NCI-H2196 treated with DMSO at 0.1 percent for 48 hours (cell line): ENCODE results near the gene AKAP6.

Source experiments
- DNase-seq: peaks from one replicate; lab custom pipeline; 2025; ENCODE audit not compliant: unreplicated experiment; lab: John Stamatoyannopoulos, UW

Gene AKAP6

DNA sequence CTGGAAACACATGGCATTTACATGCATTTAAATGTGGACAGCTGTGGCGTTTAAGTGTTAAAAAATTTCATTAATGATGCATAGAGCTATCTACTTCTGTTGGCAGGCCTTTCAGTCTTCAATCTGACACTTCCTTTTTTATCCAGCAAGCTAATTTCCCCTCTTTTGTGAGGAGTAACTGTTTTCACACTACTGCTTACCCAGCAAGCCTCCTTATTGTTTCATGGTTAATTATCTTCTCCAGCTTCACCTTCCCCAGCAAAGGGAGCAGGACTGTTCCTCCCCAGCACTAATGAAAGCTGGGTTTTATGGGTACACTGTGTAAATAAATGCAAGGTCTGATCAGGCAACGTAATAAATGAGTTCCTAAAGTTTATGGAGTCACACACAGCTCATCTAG is 480.2 kb downstream of the AKAP6 start:
- DNase-seq, result no peak

DNA sequence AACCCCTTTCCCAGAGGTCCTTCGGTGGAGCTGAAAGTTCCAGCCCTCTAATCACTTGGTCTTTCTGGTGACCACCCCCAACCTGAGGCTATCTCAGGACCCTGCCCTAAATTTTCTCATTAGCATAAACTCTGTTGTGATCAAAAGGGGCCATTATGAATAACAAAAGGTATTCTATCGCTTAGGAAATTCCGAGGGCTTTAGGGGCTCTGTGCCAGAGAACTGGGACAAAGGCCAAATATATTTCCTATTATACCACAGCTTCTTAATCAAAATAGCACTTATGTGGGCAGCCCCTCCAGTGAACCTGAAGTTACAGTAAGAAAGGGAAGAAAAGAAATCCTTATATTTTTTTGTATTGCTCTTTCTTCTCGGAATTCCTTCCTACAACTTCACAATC is 484.3 kb downstream of the AKAP6 start:
- no peak for DNase-seq

DNA sequence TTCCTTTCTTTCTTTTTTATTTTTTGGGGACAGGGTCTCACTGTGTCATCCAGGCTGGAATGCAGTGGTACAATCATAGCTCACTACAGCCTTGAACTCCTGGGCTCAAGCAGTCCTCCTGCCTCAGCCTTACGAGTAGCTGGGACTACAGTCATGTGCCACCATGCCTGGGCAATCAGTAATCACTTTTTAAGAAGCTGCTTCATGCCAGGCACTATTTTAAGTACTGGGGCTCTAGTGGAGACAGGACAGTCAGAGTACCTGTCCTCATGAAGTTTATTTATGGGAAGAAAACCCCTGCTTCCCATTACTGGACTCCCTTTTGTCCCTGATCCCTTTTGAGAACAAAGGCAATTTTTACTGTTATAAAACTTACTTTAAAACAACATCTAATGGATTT is 485.6 kb downstream of the AKAP6 start:
- no peak for DNase-seq

DNA sequence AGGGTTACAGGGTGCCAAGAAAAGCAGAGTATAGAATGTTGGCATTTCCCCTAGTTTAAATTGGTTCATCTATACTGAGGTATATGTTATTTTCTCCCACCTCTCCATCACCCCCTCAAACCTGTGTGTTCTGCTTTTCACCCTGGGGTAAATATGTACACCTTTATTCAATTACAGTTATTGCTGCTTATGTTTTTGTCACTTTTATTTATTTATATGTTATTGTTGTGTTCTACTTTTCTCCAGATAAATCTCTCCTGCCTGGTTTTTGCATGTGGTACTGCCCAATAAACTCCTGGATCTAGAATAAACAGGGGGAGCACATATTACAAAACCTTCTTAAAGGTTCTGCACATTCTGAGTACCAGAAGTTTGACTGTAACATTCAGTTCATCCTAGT is 487.5 kb downstream of the AKAP6 start:
- no peak for DNase-seq

DNA sequence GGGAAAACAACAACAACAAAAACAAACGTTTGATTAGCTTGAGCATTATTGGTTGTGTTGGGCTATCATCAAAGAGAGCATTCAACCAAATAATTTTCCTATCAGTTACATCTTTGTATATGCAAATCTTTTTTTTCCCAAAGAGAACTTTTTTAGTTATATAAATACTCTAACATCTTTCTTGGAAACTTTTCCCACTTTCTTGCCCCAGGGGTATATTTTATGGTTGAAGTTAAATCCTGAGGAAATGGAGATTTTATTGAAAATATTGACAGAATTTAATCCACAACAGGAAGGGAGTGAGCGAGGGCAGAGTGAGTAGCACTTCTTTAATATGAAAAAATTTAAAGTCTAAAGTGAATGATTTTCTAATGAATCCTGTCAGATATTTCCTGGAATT is 488.7 kb downstream of the AKAP6 start:
- DNase-seq, result no peak

DNA sequence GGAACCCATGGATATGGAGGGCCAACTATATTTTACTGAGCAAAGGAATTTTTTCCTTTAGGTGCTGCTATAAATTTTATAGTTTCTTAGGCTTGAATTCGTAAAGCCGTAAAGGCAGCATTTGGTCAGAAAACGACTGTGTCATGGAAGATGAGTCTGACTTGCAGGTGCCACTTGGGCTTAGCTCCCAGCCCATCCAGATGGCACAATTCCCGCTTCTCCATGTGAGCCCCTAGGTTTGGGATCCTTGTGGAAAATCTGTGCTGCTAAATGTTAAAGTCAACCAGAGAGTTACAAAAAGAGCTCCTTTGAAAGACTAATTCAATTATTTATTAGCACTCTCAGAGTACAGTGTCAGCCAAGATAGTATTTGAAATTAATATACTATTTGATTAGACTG is 489.5 kb downstream of the AKAP6 start:
- no peak for DNase-seq

DNA sequence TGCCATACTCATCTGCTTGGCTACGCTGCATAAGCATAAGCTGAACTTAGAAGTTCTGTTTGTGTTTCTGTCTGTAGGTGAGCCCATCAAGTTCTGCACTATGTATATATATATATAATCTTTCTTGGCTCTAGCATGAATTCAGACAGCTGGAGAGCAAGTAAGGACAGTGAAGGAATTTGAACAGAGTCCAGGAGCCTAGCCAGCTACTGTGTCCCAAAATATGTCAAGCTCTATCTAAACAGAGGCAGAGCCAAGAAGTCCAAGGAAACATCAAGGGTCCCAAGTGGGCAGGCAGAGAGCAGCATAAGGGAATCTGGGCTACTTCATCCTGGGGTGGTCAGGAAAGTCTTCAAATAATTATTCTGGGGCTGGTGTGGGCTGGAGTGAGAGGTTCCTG is 491.1 kb downstream of the AKAP6 start:
- DNase-seq, result no peak

DNA sequence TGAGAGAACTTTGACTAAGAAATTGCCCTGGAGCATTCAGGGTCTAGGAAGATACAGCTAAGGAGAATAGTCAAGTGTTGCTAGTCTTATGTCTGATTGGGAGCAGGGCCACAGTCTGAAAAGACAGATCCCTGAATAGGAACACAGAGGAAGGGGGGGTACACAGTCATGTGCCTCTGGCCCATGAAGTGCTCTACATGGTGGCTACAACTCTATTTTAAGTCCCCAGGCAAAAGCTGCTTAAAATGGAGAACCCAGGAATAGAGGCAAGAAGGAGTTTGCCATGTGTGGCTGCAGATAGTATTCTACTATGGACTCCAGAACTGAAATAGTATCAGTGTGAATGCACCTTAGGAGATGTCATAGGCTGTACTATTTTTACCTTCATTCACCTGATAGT is 491.6 kb downstream of the AKAP6 start:
- no peak for DNase-seq

DNA sequence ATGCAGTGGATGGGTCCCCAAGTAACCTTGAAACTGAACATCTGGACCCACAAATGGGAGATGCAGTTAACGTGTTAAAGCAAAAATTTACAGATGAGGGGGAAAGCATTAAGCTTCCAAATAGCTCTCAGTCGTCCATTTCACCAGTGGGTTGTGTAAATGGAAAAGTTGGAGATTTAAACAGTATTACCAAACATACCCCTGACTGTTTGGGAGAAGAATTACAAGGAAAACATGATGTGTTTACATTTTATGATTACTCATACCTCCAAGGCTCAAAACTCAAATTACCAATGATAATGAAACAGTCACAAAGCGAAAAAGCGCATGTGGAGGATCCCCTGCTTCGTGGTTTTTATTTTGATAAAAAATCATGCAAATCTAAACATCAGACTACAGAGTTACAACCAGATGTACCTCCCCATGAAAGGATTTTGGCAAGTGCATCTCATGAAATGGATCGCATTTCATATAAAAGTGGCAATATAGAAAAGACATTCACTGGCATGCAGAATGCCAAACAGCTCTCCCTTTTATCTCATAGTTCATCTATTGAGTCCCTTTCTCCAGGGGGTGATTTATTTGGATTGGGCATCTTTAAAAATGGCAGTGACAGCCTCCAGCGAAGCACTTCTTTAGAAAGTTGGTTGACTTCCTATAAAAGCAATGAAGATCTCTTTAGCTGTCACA is 493.0 kb downstream of the AKAP6 start:
- no peak for DNase-seq

DNA sequence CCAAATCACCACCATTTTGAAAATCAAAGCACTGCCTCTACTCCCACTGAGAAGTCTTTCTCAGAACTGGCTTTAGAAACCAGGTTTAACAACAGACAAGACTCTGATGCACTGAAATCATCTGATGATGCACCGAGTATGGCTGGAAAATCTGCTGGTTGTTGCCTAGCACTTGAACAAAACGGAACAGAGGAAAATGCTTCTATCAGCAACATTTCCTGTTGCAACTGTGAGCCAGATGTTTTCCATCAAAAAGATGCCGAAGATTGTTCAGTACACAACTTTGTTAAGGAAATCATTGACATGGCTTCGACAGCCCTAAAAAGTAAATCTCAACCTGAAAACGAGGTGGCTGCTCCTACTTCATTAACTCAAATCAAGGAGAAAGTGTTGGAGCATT is 494.6 kb downstream of the AKAP6 start:
- no peak for DNase-seq

DNA sequence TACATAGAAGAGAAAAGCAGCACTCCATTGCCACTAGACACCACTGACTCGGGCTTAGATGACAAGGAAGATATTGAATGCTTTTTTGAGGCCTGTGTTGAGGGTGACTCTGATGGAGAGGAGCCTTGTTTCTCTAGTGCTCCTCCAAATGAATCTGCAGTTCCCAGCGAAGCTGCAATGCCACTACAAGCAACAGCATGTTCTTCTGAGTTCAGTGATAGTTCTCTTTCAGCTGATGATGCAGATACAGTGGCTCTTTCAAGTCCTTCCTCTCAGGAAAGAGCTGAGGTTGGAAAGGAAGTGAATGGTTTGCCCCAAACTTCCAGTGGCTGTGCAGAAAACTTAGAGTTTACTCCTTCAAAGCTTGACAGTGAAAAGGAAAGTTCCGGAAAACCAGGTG is 495.1 kb downstream of the AKAP6 start:
- DNase-seq, result no peak

DNA sequence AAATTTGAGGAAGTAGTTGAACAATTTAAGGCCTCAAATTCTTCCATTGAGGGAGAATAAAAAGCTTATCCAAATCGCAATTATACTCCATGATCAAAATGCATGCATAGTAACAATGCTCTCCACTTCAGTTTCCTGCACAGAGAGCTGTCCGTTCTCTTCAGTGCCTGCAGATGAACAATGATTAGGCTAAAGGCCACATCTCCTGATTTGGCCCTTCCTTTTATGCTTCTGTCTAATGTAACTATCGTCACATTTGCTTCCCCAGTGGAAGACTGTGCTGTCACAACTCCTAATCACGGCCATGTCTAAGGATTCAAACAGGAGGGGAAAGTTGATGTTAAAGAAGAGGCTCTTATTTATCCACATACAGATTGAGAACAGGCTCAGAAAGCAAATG is 496.0 kb downstream of the AKAP6 start:
- no peak for DNase-seq

DNA sequence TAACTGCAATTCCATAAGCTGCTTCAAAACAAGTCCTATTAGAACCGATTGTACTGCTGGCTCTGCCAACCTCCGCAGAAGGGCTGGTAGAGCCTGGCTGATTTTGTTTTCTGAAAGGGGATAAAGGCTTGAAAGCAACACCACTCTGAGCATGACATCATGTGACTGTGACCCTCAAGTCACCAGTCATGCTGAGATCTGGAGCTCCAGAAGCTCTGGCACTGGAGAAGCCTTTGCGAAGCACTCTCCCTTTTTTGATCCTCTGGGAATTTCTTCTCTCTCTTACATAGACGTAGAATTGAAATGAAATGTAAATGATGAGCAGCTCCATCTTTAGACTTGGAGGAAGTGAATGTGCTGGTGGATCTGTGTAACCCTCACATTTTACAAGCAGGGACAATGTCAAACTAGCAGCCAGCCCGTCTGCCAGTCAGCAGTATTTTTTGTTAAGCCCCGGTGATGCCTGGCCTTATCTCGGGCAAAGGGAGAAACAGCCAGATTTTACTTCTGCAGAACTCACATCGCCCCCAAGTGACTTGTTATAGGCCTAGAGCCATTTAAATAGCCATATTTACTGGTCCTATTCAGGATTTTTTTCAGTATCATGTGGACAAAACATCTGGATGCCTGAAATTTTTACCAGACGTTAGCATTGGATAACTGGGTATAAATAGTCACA is 497.4 kb downstream of the AKAP6 start:
- DNase-seq, result no peak

DNA sequence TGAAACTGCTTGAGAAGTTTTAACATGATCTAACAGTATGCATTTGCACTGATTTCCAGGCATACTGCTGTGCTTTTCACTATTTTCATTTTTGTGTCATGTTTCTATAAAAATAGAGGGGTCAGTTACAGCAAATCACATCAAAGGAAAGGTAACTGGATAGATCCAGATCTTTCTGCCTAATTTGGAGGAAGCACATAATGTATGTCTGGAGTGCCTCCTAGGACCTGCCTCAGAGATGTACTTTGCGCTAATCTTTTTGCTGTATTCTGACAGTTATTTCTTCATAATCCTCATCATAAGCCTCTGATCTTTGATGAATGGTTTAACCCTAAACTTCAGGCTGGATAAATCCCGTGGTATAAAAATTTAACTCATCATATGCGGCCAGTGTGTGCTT is 498.4 kb downstream of the AKAP6 start:
- DNase-seq, result no peak

DNA sequence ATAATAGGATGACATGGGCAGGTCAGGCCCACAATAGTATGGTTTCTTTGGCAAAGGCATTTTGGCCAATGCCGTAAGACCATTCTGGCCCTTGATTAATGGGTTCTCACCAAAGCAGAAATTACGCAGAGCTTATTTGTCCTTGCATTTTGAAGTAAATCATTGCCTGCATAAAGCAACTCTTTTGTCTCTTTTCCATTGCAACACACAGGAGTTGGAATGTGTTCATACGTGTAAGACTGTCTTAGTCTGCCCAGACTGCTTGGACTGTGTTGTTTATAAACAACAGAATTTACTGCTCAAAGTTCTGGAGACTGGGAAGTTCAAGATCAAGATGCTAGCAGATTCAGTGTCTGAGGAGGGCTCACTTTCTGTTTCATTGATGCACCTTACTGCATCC is 506.8 kb downstream of the AKAP6 start:
- DNase-seq, result no peak

DNA sequence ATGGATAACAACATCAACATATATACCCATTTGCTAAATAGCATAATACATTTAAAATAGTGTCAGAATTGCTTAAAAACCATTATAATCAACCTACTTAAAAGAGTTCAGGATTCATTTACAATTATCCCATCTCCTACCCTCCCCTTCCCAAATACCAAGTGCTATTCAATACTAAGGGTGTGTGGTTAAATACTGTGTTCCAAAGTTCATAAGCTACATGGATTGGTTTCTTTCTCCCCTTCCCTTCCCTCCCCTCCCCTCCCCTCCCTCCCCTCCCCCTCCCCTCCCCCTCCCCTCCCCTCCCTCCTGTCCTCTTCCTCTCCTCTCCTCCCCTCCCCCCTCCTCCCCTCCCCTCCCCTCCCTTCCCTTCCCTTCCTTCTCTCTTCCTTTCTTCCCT is 512.6 kb downstream of the AKAP6 start:
- DNase-seq, result no peak

DNA sequence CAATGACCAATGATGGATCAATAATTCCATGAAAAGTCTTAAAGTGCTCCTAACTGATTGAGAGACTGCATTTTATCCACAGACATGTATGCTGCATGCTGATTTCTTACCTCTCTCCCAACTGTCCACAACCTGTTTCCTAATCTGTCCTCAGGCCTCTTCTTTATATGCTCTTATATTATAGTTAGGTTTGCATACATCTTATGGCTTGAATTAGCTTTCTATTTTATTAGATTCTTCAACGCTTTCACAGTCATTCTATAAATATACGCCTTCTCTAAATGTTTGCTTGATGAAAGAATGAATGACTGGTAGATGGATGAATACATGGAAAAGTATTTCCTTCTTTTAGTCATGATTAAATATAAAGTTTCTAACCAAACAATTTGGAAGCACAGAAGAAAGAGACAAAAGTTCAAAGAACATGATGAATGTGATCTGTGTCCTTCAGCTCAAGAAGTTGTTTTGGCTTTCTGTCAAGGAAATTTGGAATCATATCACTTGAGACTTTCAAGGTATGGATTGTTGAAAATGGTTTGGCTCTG is 517.8 kb downstream of the AKAP6 start:
- no peak for DNase-seq

DNA sequence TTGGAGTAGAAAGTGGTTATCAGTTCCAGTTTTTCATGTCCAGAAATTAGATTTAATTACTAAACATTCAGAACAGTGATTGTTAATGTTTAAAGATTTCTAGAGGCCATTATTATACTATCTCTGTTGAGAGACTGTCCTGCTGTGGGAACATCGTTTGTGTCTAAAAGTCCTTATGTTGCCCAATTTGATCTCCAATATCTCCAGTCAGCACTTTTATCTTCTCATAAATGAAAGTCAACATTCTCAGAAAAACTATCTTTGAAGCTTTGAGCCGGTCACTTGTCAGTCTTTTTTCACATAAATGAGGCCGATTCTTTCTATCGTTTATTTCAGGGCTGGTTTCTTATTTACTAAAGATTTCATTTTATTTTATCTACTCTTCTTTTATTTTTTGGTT is 518.8 kb downstream of the AKAP6 start:
- no peak for DNase-seq

DNA sequence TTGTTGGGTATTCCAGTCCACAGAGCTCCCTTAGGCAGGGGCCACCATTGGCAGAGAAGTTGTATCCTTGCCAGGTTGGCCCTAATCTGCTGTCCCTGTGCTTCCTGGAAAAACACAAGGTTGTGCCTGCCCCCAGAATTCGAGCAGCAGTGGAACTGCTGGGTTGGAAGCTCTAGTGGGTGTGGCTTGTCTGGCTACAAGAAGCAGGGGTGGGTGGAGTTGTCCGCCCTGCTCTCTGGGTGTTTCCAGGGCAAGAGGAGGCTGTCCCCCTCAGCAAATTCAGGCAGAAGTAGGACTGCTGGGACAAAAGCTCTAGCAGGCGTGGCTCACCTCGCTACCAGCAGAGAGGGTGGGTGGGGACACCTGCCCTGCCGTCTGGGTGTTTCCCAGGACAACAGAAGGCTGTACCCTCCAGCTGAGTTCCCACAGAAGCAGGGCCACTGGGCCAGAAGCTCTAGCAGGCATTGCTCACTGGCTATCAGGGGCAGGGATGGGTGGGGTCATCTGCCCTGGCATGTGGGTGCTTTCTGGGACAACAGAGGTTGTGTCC is 536.8 kb downstream of the AKAP6 start:
- no peak for DNase-seq

DNA sequence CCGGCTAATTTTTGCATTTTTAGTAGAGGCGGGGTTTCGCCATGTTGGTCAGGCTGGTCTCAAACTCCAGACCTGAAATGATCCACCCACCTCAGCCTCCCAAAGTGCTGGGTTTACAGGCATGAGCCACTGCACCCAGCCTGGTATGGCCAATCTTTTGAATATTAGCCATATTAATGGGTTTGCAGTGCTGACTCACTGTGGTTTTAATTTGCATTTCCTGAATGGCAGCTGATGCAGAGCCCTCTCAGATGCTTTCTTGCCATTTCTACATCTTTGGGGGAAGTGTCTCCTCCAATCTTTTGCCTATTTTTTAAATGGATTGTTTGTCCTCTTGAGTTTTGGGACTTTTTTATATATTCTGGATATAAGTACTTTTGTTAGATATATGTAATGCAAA is 554.1 kb downstream of the AKAP6 start:
- no peak for DNase-seq
